Adrenal gland (tissue), 12 donors: ENCODE measurements around the gene FZR1. TPM values are rescaled to one million over a fixed set of nuclear protein-coding genes. Genes with fewer than 3 reads are reported as not detected.
A peak's percentile ranks its signal among the peaks of the same experiment; 100 is the strongest.

Experiments used
- DNase-seq, 7 donors: peaks; one replicate each; pipeline ENCODE4 v3.0.0-alpha.2; 2019 to 2020
- H3K27ac ChIP-seq, 5 donors: fragments of 200-600 bp; sonication (generic) in 4 of 5; 1 replicate in 3 of 5; 2 replicates in 2 of 5; pipeline versions ENCODE4 v1.5.1 to v1.8.0; 2016 to 2020; ENCODE audit warnings: mild to moderate bottlenecking in 1 of 5
- H3K27me3 ChIP-seq: fragments of 200-600 bp; 2 replicates; pipeline ENCODE4 v1.8.0; 2021
- H3K36me3 ChIP-seq, 2 donors: fragments of 200-600 bp; replicated peaks in 1 of 2; 1 replicate in 1 of 2; 2 replicates in 1 of 2; pipeline versions ENCODE4 v1.5.1 to v1.8.0; 2018 to 2022
- H3K4me1 ChIP-seq, 2 donors: fragments of 200-600 bp; replicated peaks in 1 of 2; 1 replicate in 1 of 2; 2 replicates in 1 of 2; pipeline versions ENCODE4 v1.5.1 to v1.8.0; 2018 to 2021
- H3K4me3 ChIP-seq, 4 donors: fragments of 200-600 bp; sonication (generic) in 3 of 4; one replicate each; pipeline ENCODE4 v1.5.1; 2016 to 2018
- H3K9me3 ChIP-seq, 3 donors: fragments of 200-600 bp; sonication (generic) in 1 of 3; replicated peaks in 1 of 3; 1 replicate in 2 of 3; 2 replicates in 1 of 3; pipeline versions ENCODE4 v1.5.1 to v1.8.0; 2016 to 2021
- CTCF ChIP-seq, 6 experiments: fragments of 450-650 bp in 4 of 6; fragments of 200-600 bp in 2 of 6; sonication (generic) in 1 of 6; IDR thresholded peaks; 1 replicate in 5 of 6; 2 replicates in 1 of 6; pipeline versions ENCODE4 v1.5.1 to v1.8.0; 2016 to 2021; ENCODE audit warnings: antibody characterized with exemption in 6 of 6, mild to moderate bottlenecking in 2 of 6, moderate library complexity in 1 of 6
- POLR2A ChIP-seq, 2 donors: fragments of 450-650 bp; IDR thresholded peaks; one replicate each; pipeline ENCODE4 v1.6.1; 2017; ENCODE audit warnings: antibody characterized with exemption in 2 of 2, mild to moderate bottlenecking in 2 of 2, moderate library complexity in 1 of 2
- WGBS, 4 donors: extraction: QIAGEN DNeasy Blood & Tissue Kit in 2 of 4; methylation state at CpG; one replicate each; pipeline versions ENCODE4 v1.1.5 to v1.1.7; 2013 to 2017; 5-methylcytosine and 5-hydroxymethylcytosine counted together
- intact Hi-C, 2 donors: fragments of 100-400 bp; cut with DNase I; formaldehyde crosslinking; loops; one replicate each; pipeline versions ENCODE4 v1.14.1 to v1.15.0; 2022 to 2023
- polyA plus RNA-seq, 3 donors: library from polyadenylated mRNA; stranded (reverse); fragments of 200-250 nt in 2 of 3; fragments of 350-450 nt in 1 of 3; fragmentation: Illumina TruSeq in 1 of 3; extraction: RNeasy Lipid Tissue Mini Kit (QIAGEN cat#74804) in 1 of 3; gene quantifications; one replicate each; pipeline ENCODE4 v1.2.3, GENCODE V29; 2013 to 2014
- total RNA-seq, 9 donors: library from RNA; depleted of rRNA in 4 of 9; stranded (reverse); fragments of >200 nt in 4 of 9; fragments of 120-200 nt in 1 of 9; fragmentation: NEBNext Ultra II Directional in 1 of 9; extraction: Animal tissue kit (Norgen Biotek cat#: 25700) in 1 of 9; gene quantifications; one replicate each; pipeline versions ENCODE4 v1.1.0 to v1.2.4, GENCODE V29; 2013 to 2023
- donor health status: healthy with polysubstance abuse.
- donor health status: Bipolar disorder and iron deficiency.
- donor health status: DM: yes; HTN: yes; CAD: no.
- donor health status: DM: no; HTN: no; CAD: no.
- donor health status: DM: no; HTN: no; CAD: no.
- donor health status: DM: yes; HTN: yes; CAD: no.

Gene FZR1
- total and polyA plus RNA-seq, 12 donors: 17.9 to 85.0 (median 38.0) TPM

- no peaks in the 10 kb centered on the region for H3K27me3 ChIP-seq
- H3K4me3 ChIP-seq: peak overlapping the region in 2 of 4 donors; percentile 81 to 100
- TF ChIP-seq POLR2A (IDR thresholded peaks at IDR 0.05) (no peak), CTCF (IDR thresholded peaks at IDR 0.05) (no peak)
- 68 to 83% (median 78%) methylated on average over 6 to 15 of the region's 15 CpGs for WGBS, 4 donors
- H3K4me1 ChIP-seq: peaks cover 14 to 24% of the 10 kb centered on the region in 2 donors
- H3K9me3 ChIP-seq: no peaks in the 10 kb centered on the region
- peak overlapping the region in 1 of 5 donors; percentile 18 for H3K27ac ChIP-seq
- no peak for DNase-seq
- intact Hi-C loops: no loop called here
- H3K36me3 ChIP-seq: no peaks in the 10 kb centered on the region
Measured at GRCh38 chr19:3555653-3556422, 49.7 kb downstream of the FZR1 start.

- intact Hi-C loops: no loop called here
- Histone ChIP-seq H3K4me3 (peak overlapping the region; percentile 25 to 100 (median 58)), H3K9me3 (no peaks in the 10 kb centered on the region), H3K27ac (peak overlapping the region in 3 of 5 donors; percentile 35 to 89 (median 41)), H3K27me3 (no peaks in the 10 kb centered on the region), H3K4me1 (peaks cover 14 to 24% of the 10 kb centered on the region in 2 donors), H3K36me3 (no peaks in the 10 kb centered on the region)
- 20 to 29% (median 26%) methylated on average over 8 to 9 of the region's 9 CpGs for WGBS, 4 donors
- DNase-seq: no peak
- TF ChIP-seq POLR2A (IDR thresholded peaks at IDR 0.05): no peak
- TF ChIP-seq CTCF (IDR thresholded peaks at IDR 0.05): no peak
Measured at GRCh38 chr19:3556423-3556977, 50.4 kb downstream of the FZR1 start.

GRCh38 chr19:3556978-3557460 lies 50.9 kb downstream of the FZR1 start:
- Histone ChIP-seq H3K4me1 (peaks cover 14 to 24% of the 10 kb centered on the region in 2 donors), H3K9me3 (no peaks in the 10 kb centered on the region), H3K36me3 (no peaks in the 10 kb centered on the region), H3K27ac (peak overlapping the region in 3 of 5 donors; percentile 35 to 89 (median 41)), H3K27me3 (no peaks in the 10 kb centered on the region), H3K4me3 (peak overlapping the region; percentile 25 to 100 (median 58))
- DNase-seq: peak in 5 of 7 donors; percentile 51 to 67 (median 59)
- WGBS, 4 donors: 0% methylated on average over 5 to 60 of the region's 60 CpGs; no CpG with 5 or more reads in 1 of the 4 donors
- intact Hi-C loops: no loop called here
- TF ChIP-seq POLR2A (IDR thresholded peaks at IDR 0.05) (no peak), CTCF (IDR thresholded peaks at IDR 0.05) (peak in 2 of 6 experiments; percentile 9 to 33)

GRCh38 chr19:3557461-3558248 lies 51.5 kb downstream of the FZR1 start, which contains the start of gene MFSD12:
Gene MFSD12, minus strand, starts transcription at chr19:3557586. Its CDS starts 183 bp downstream, at chr19:3557403.
- H3K27ac ChIP-seq: peak within 1 kb of the TSS in 4 of 5 donors; percentile 59 to 89 (median 74)
- intact Hi-C loops: no loop called here
- no peaks in the 10 kb centered on the region for H3K9me3 ChIP-seq
- peak; percentile 93 to 97 (median 95) for DNase-seq
- peaks cover 14 to 24% of the 10 kb centered on the region in 2 donors for H3K4me1 ChIP-seq
- H3K27me3 ChIP-seq: no peaks in the 10 kb centered on the region
- peak; percentile 80 to 84 for TF ChIP-seq POLR2A (IDR thresholded peaks at IDR 0.05)
- TF ChIP-seq CTCF (IDR thresholded peaks at IDR 0.05): no peak
- no peaks in the 10 kb centered on the region for H3K36me3 ChIP-seq
- 1 to 2% (median 1%) methylated on average over 26 to 81 of the region's 81 CpGs for WGBS, 4 donors
- peak within 1 kb of the TSS; percentile 25 to 100 (median 58) for H3K4me3 ChIP-seq
